ENCODE measurements around the gene SLC16A8.

- TF ChIP-seq CTCF (IDR thresholded peaks at IDR 0.05; ENCODE audit: borderline replicate concordance, extremely low read depth, low read length, poor library complexity, severe bottlenecking), result no peak
- TF ChIP-seq EZH2 (IDR thresholded peaks at IDR 0.05; ENCODE audit: borderline replicate concordance, low read depth, low read length, severe bottlenecking), result no peak
Observed at GRCh38 chr22:38129856-38130255, 45.9 kb upstream of the SLC16A8 start.

All from DND-41 (cell line).